ENCODE results near the gene CATSPERB.
"Not testable (repeated sequence)": the region's sequence is repeated elsewhere in the genome, so short reads cannot be mapped to it uniquely, and the experiment has no call there.

CATSPERB gene

GRCh38 chr14:91742621-91743304 is 10.9 kb upstream of the CATSPERB start:
- Histone ChIP-seq H3K36me3 (no peaks in the 10 kb centered on the region), H3K9me3 (no peaks in the 10 kb centered on the region), H3K27me3 (no peaks in the 10 kb centered on the region), H3K4me1 (no peaks in the 10 kb centered on the region), H3K4me3 (ENCODE audit: low read depth, low read length) (no peak overlapping the region)
- no peak for TF ChIP-seq CTCF (IDR thresholded peaks at IDR 0.05; ENCODE audit: low read depth, low read length)
- DNase-seq = no peak

- H3K4me1 ChIP-seq; H3K36me3 ChIP-seq; DNase-seq; H3K4me3 ChIP-seq (ENCODE audit: low read depth, low read length); H3K27me3 ChIP-seq; H3K9me3 ChIP-seq: not testable (repeated sequence)
Measured at GRCh38 chr14:91739867-91740266, 8.0 kb upstream of the CATSPERB start.

GRCh38 chr14:91737619-91738018 is 5.7 kb upstream of the CATSPERB start:
- no peaks in the 10 kb centered on the region for H3K27me3 ChIP-seq

GRCh38 chr14:91732859-91733477 is 1.1 kb upstream of the CATSPERB start:
- Histone ChIP-seq H3K4me3 (ENCODE audit: low read depth, low read length) (no peak overlapping the region), H3K27me3 (no peaks in the 10 kb centered on the region), H3K9me3 (no peaks in the 10 kb centered on the region), H3K4me1 (no peaks in the 10 kb centered on the region), H3K36me3 (no peaks in the 10 kb centered on the region)
- no peak for TF ChIP-seq CTCF (IDR thresholded peaks at IDR 0.05; ENCODE audit: low read depth, low read length)
- no peak for DNase-seq

More at GRCh38 chr14:91737619-91738018, 5.7 kb upstream of the CATSPERB start:
- no peak overlapping the region for H3K4me3 ChIP-seq (ENCODE audit: low read depth, low read length)
- no peaks in the 10 kb centered on the region for H3K36me3 ChIP-seq
- TF ChIP-seq CTCF (IDR thresholded peaks at IDR 0.05; ENCODE audit: low read depth, low read length) = no peak
- H3K9me3 ChIP-seq = no peaks in the 10 kb centered on the region
- DNase-seq = no peak
- H3K4me1 ChIP-seq = no peaks in the 10 kb centered on the region

GRCh38 chr14:91732439-91732838 is 553 bp upstream of the CATSPERB start:
- H3K4me1 ChIP-seq = no peaks in the 10 kb centered on the region
- no peak overlapping the region for H3K4me3 ChIP-seq (ENCODE audit: low read depth, low read length)
- no peak for DNase-seq
- H3K36me3 ChIP-seq = no peaks in the 10 kb centered on the region
- H3K27me3 ChIP-seq = no peaks in the 10 kb centered on the region
- no peak for TF ChIP-seq CTCF (IDR thresholded peaks at IDR 0.05; ENCODE audit: low read depth, low read length)
- no peaks in the 10 kb centered on the region for H3K9me3 ChIP-seq

GRCh38 chr14:91731018-91731417 is 868 bp downstream of the CATSPERB start:
- H3K4me1 ChIP-seq = no peaks in the 10 kb centered on the region
- TF ChIP-seq CTCF (IDR thresholded peaks at IDR 0.05; ENCODE audit: low read depth, low read length) = no peak
- H3K27me3 ChIP-seq = no peaks in the 10 kb centered on the region
- H3K36me3 ChIP-seq = no peaks in the 10 kb centered on the region
- H3K9me3 ChIP-seq = no peaks in the 10 kb centered on the region
- H3K4me3 ChIP-seq (ENCODE audit: low read depth, low read length) = no peak overlapping the region
- no peak for DNase-seq
